SK-N-SH (cell line): ENCODE results near the gene ATP8A2.

Experiments used
- CTCF ChIP-seq: fragments of 200-600 bp; sonication (generic); IDR thresholded peaks from 2 replicates; pipeline ENCODE4 v1.6.1; 2017; ENCODE audit warnings: antibody characterized with exemption, mild to moderate bottlenecking, moderate library complexity
- EZH2phosphoT487 ChIP-seq: fragments of 200-600 bp; sonication (generic); IDR thresholded peaks from 2 replicates; pipeline ENCODE4 v1.6.1; 2017; ENCODE audit warnings: low read depth, mixed run types, mild to moderate bottlenecking, antibody characterized with exemption, moderate library complexity, borderline replicate concordance
- FOXM1 ChIP-seq: IDR thresholded peaks from 2 replicates; pipeline ENCODE4 v1.4.0; 2012; ENCODE audit warnings: low read depth, mild to moderate bottlenecking
- GABPA ChIP-seq: IDR thresholded peaks from 2 replicates; pipeline ENCODE4 v1.4.0; 2012; ENCODE audit warnings: low read depth, mild to moderate bottlenecking
- MAX ChIP-seq: IDR thresholded peaks from 2 replicates; pipeline ENCODE4 v1.4.0; 2012; ENCODE audit warnings: low read depth
- POLR2AphosphoS5 ChIP-seq: IDR thresholded peaks from 2 replicates; pipeline ENCODE4 v1.6.1; 2012; ENCODE audit warnings: low read depth, low read length
- RAD21 ChIP-seq: IDR thresholded peaks from 2 replicates; pipeline ENCODE4 v1.6.1; 2012; ENCODE audit warnings: mild to moderate bottlenecking, low read length
- RXRA ChIP-seq: IDR thresholded peaks from 2 replicates; pipeline ENCODE4 v1.4.0; 2012; ENCODE audit warnings: low read depth, mild to moderate bottlenecking, borderline replicate concordance
- SMC3 ChIP-seq: IDR thresholded peaks from 2 replicates; pipeline ENCODE4 v1.6.1; 2012; ENCODE audit warnings: low read depth, low read length, improper control_type of control experiment
- TCF12 ChIP-seq: IDR thresholded peaks from 2 replicates; pipeline ENCODE4 v1.4.0; 2012
- YY1 ChIP-seq: IDR thresholded peaks from 2 replicates; pipeline ENCODE4 v1.4.0; 2012; ENCODE audit warnings: low read depth, mild to moderate bottlenecking
- TF ChIP-seq, protein P1 (sequence below): IDR thresholded peaks from 2 replicates; pipeline ENCODE4 v1.6.1; 2012; ENCODE audit warnings: mild to moderate bottlenecking, low read depth, low read length, moderate library complexity

DNA sequence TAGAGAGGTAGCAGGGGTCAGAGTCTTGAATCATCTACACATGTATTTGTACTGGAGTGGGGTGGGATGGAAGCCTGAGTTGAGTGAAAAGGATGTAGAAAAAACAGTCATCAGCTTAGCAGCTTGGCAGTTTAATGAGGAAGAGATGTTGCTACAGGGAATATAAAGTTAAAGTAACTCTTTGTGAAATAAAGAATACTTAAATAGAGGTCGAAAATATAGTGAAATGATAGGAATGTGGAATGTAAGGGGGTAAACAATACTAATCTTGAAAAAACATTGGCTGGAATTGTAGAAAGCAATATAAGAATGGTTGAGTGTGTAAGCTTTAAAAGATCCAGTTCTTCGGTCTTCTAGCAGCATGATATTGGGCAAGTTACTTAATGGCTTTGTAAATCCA, 47.7 kb upstream of the ATP8A2 start:
- no peak for TF ChIP-seq CTCF
- TF ChIP-seq RXRA, result no peak
- TF ChIP-seq RAD21, result no peak
- TF ChIP-seq GABPA, result no peak
- TF ChIP-seq EZH2phosphoT487, result no peak
- TF ChIP-seq, protein P1, sequence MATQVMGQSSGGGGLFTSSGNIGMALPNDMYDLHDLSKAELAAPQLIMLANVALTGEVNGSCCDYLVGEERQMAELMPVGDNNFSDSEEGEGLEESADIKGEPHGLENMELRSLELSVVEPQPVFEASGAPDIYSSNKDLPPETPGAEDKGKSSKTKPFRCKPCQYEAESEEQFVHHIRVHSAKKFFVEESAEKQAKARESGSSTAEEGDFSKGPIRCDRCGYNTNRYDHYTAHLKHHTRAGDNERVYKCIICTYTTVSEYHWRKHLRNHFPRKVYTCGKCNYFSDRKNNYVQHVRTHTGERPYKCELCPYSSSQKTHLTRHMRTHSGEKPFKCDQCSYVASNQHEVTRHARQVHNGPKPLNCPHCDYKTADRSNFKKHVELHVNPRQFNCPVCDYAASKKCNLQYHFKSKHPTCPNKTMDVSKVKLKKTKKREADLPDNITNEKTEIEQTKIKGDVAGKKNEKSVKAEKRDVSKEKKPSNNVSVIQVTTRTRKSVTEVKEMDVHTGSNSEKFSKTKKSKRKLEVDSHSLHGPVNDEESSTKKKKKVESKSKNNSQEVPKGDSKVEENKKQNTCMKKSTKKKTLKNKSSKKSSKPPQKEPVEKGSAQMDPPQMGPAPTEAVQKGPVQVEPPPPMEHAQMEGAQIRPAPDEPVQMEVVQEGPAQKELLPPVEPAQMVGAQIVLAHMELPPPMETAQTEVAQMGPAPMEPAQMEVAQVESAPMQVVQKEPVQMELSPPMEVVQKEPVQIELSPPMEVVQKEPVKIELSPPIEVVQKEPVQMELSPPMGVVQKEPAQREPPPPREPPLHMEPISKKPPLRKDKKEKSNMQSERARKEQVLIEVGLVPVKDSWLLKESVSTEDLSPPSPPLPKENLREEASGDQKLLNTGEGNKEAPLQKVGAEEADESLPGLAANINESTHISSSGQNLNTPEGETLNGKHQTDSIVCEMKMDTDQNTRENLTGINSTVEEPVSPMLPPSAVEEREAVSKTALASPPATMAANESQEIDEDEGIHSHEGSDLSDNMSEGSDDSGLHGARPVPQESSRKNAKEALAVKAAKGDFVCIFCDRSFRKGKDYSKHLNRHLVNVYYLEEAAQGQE, result no peak
- TF ChIP-seq YY1, result no peak
- TF ChIP-seq SMC3, result no peak
- TF ChIP-seq MAX, result no peak
- no peak for TF ChIP-seq POLR2AphosphoS5
- no peak for TF ChIP-seq FOXM1
- no peak for TF ChIP-seq TCF12
